Brain pericyte (primary cell): Measurements from ENCODE around the gene PAX9.

ENCODE experiments used
- DNase-seq: peaks from one replicate; pipeline ENCODE4 v3.0.0-alpha.2; 2012; ENCODE audit warnings: low read depth, low spot score

The PAX9 gene

DNA sequence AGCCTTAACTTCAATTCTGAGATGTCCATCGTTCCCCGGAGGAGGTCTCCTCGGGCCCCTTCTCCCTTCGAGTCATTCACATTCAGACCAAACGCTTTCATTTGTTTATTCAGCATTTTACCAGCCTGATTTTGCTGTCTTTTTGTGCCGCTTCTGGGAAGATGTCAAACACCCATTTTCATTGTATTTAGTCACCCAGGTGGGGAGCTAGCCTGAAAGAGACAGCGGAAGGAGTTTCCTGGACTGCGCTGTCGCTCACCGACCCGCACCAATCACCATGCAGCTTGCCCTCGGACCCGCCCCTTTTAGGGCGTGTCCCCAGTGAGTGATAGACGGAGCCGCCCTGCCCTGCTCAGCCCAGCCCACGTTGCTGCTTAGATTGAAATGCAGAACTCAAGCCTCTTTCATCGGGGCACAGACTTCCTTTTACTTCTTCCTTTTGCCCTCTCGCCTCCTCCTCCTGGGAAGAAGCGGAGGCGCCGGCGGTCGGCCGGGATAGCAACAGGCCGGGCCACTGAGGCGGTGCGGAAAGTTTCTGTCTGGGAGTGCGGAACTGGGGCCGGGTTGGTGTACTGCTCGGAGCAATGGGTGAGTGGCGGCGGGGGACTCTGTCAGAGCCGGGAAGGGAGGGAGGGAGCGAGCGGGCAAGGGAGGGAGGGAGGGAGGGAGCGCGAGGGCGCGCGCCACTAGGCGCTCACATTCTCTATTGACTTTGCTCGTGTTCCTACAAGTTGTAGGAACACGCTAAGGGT lies at the start of gene PAX9:
PAX9 (plus strand) TSS at position 355 of the 752 bp plus-strand sequence; CDS start at position 585, 230 bp downstream.
- DNase-seq, result no peak

- no peak for DNase-seq
These were observed 43.8 kb upstream of the PAX9 start for GRCh38 chr14:36617824-36618223.

GRCh38 chr14:36618641-36619040 lies 43.0 kb upstream of the PAX9 start:
- DNase-seq, result no peak

DNA sequence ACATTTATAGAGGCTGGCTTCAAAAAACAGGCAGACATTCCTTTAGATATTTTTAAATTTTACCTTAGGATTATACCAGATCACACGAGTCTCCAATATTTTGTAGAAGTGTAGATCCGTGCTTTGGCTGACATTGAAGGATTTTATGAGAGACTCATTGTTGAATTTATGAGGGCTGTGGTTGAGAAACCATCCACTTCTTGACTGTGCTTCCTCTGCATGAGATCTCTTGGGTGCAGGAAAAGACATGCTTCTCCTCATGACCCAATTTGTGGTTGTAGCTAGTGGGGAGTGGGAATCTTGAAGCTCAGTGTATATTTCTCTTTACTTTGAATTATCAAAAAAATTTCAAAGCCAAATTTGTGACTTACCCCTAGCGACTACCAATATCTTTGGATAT lies 42.5 kb upstream of the PAX9 start:
- no peak for DNase-seq

DNA sequence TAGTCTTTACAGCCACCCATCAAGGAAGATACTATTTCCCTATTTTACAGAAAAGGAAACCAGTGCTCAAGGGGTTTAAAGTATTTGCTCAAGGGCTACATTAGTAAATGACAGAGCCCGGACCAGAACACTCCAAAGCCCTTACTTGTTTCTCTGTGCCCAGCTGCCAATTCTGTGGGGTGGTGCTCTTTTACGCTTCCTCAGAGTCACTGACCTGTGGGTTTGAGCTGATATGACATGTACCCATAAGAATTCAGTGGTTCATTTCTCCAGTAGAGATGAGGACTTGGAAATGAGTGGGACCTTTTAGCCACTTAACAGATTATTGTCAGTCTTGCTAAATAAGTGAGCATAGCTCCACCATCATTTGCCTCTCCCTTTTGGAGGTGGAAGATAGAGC lies 41.8 kb upstream of the PAX9 start:
- no peak for DNase-seq

GRCh38 chr14:36625014-36625413 lies 36.6 kb upstream of the PAX9 start:
- DNase-seq, result no peak

- no peak for DNase-seq
These were observed 36.2 kb upstream of the PAX9 start for GRCh38 chr14:36625436-36625835.

GRCh38 chr14:36626151-36626550 lies 35.5 kb upstream of the PAX9 start:
- DNase-seq, result no peak

DNA sequence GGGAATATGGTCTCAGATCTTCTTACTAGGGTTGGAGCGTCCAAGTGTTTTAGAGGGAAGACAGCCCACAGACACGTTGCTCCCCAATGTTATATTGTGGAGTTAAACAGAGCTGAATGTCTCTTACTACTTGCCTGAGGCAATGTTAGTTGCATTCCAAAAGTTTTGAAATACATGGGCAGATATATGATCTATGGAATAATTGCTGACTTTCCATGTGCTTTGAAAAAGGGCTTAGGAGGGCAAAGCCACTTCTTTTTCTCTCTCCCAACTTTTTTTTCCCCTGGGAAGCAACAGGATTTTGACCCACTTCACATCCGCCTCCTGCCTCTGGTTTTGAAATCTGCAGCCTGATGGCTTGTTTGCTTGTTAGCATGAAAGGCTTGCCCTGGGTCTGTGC lies 33.7 kb upstream of the PAX9 start:
- DNase-seq, result no peak

DNA sequence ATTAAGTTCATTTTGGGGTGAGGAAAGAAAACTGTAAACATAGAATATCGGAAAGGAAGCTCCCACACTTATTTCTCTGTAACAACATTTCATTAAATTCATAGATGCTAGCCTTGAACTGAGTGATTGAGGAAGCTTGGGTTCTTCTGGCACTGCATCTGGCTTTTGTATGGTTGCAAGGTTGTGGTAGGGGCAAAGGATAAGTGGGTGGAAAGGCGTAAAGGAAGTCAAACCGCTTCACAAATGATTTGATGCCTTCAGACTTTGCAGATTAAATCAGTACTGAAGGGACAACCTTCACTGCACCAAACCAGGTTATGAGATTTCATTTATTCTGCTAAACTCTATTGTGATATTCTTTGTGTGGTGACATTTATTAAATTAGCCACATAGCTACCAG lies 28.1 kb upstream of the PAX9 start:
- DNase-seq, result no peak

DNA sequence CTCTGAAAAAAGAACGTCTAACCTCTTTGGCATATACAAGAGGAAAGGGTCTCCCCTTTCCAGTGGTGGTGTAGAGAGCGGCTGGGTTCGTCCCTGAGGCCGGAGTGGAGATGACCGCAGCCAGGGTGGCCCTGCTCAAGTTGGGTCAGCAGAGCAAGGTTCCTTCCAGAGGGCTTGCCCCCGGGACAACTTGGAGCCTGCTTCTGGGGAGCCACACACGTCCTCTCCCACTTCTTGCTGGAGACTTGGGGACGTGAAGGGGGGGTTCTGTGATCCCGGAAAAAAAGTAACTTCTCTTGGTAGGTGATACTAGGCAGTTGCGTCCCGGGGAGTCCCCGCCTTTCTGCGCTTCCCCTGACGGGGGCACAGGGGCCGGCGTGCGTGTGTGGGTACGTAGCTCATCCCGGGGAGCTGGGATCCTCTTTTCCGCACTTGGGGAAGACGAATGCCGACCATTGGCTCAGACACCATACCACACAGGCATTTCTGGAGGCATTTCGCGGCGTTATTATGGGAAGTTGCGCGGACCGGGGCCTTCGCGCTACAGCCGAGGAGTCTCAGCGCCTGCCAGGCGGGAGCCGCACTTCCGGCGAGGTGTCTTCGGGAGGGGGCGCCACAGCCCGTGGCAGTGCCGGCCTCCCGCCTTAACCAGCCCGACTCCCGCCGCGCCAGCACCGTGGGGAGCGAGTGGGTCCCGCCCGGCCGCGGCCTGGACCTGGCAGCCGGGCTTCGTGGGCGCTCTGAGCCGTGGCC lies 14.8 kb upstream of the PAX9 start:
- DNase-seq, result no peak

GRCh38 chr14:36647417-36647823 lies 14.2 kb upstream of the PAX9 start:
- DNase-seq, result no peak

DNA sequence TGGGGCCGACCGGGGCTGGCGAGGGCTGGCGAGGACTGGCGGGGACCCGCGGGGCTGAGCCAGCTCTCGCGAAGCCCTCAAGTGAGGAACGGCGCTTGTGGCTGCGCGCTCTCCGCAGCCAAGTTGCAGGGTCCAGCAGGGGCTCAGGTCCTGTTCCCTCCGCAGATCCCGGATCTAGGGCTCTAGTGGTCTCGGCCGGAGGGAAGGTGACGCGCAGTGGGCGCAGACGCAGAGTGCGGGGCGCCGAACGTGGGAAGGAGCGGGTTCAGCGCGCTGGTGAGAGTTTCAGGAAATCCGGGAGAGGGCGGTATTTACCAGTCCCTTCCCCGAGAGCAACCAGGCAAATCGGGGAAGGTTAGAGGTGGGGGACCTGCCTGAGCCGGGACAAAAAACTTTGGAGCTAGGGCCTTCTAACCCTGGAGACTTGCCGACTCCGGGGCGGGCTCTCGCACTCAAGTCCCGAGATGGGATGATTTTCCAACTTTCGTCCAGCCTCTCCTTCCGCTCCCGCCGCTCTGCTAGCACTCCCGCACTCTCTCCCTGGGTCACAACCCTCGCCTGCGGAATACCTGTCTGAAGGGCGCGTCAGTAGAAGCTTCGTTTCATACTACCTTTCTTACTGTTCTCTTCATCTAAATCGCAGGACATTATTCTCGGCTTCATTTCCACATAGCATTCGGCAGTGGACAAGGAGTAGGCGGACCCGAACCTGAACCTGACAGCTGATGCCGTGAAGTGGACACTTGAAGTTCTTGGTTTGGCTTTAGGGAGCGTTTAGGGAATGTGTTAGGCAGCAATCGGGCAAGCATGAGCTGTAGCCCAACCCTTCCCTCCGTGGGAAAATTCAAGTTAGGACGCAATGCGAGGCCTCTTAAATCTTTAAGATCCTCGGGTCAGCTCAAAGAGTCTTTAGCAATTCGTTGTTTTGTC lies 13.6 kb upstream of the PAX9 start:
- DNase-seq, result no peak

DNA sequence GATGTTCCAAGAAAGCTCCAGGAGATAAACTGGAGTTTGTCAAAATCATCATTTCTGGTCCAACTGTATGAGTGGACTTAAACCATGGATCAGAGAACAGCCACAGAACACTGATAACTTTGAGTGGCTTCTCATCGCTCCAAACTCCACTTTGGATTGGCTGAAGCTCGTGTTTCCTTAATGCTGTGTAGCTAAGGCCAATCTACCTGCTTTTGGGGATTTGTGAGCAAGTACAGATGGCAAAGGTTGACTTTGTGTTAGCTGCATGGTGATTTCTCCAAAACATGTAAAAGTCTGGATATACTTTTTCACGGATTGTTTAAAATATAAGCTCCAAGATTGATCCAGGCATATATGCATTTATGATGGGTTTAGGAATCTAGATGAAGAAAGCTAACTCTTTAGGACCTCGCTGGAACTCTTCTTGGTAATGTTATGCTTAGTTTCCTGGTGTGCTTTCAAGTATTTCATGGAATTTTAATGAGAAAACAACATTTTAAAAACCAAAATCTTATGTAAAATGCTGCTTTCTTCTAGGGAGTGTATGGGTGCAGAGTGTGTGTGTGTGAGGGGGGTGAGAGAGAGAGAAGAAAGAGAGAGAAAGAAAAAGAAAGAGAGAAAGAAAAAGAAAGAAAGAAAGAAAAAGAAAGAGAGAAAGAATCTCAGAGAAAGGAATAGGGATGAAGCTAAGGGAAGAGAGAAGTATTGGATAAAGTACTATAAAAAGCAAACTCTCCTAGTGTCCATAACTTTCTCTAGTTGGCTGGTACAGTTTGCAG lies 11.6 kb upstream of the PAX9 start:
- no peak for DNase-seq

DNA sequence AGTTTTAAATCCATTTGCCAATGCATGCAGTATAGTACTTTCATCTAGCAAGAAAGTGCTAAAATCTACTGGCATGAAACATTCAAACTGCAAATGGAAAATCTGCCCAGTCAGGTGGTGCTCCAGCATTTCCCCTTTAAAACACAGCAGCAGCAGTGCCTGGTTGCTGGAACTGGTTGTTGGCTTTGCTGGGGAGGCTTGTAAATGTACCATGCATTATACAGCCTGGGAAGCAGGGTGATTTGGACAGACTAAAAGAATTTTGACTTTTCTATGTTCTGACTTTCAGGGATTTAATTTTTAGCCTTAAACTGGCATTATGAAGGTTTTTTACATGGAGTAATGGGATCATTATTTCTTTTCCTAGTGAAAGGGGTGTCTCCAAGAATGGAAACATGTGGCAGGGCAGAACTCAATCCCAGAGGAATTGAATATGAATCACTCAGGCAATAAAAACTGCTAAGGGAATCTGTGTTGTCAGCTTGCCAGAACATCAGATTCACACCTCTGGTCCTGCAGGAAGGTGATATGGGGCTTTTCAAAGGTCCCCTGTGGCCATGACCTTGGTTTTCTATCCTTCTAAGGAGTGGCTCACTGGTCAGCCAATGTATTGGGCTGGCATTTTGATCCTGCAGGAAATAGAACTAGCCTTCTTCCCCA lies 9.0 kb upstream of the PAX9 start:
- DNase-seq, result no peak

GRCh38 chr14:36653413-36653812 lies 8.2 kb upstream of the PAX9 start:
- DNase-seq, result no peak

DNA sequence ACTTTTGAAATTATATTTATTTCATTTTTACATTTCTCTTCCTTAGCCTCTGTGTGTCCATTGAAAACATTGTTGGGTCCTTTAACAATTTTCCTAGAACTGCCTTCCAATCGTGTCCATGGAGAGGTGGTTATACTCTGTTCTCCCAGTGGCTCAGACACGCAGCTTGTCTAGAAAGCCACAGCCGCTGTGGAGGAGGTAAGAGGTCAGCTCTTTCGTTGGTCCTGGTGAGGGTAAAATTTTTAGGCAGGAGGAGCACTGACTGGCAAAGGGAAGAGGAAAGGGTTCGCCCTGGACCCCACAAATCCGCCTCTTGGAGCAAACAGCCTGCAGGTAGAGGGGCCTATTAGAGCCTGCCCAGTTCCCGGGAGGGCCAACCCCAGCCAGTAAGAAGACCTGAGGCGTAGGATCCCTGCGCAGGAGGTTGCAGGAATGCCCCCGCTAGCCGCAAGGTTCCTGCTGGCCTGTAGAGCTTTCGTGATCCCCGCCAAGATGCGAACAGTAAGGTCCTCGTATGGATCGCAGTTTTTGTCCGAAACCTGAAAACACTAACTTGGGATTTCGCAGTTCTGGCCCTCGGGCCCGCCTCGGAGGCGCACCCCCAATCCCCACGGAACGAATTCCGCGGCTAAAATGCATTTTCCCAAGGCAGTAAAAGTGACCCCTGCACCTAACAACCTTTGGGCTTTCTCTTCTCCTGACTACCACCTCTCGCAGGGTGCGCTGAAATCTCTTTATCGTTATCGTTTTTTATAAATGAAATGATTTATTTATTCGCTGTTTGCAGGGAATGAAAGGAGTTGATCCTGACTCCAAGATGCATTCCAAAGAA lies 7.5 kb upstream of the PAX9 start:
- DNase-seq, result no peak

- no peak for DNase-seq
These were observed 6.8 kb upstream of the PAX9 start for GRCh38 chr14:36654794-36655381.

GRCh38 chr14:36655571-36655962 lies 6.1 kb upstream of the PAX9 start:
- no peak for DNase-seq
